ENCODE results near the gene WSCD2.

WSCD2 gene

GRCh38 chr12:108240027-108240785 lies 111.1 kb downstream of the WSCD2 start:
- DNase-seq, result no peak

GRCh38 chr12:108240928-108241327 lies 111.8 kb downstream of the WSCD2 start:
- no peak for DNase-seq

- no peak for DNase-seq
Measured at GRCh38 chr12:108241986-108242703, 113.1 kb downstream of the WSCD2 start.

- DNase-seq, result no peak
Measured at GRCh38 chr12:108247130-108247529, 118.0 kb downstream of the WSCD2 start.

GRCh38 chr12:108248011-108248410 lies 118.9 kb downstream of the WSCD2 start:
- DNase-seq, result no peak

- no peak for DNase-seq
Measured at GRCh38 chr12:108252523-108252922, 123.4 kb downstream of the WSCD2 start.

- no peak for DNase-seq
Measured at GRCh38 chr12:108253540-108253939, 124.5 kb downstream of the WSCD2 start.

- no peak for DNase-seq
Measured at GRCh38 chr12:108254030-108254429, 124.9 kb downstream of the WSCD2 start.

GRCh38 chr12:108254517-108255251 lies 125.6 kb downstream of the WSCD2 start:
- no peak for DNase-seq

- no peak for DNase-seq
Measured at GRCh38 chr12:108255252-108255602, 126.1 kb downstream of the WSCD2 start.

GRCh38 chr12:108257004-108257403 lies 127.9 kb downstream of the WSCD2 start:
- DNase-seq, result no peak

GRCh38 chr12:108257610-108258106 lies 128.6 kb downstream of the WSCD2 start:
- DNase-seq, result no peak

GRCh38 chr12:108260039-108260438 lies 131.0 kb downstream of the WSCD2 start:
- DNase-seq, result no peak

- DNase-seq, result no peak
Measured at GRCh38 chr12:108260969-108261368, 131.9 kb downstream of the WSCD2 start.

- DNase-seq, result no peak
Measured at GRCh38 chr12:108265505-108265904, 136.4 kb downstream of the WSCD2 start.

GRCh38 chr12:108266131-108266530 lies 137.0 kb downstream of the WSCD2 start:
- no peak for DNase-seq

GRCh38 chr12:108267450-108267849 lies 138.4 kb downstream of the WSCD2 start:
- DNase-seq, result no peak

- no peak for DNase-seq
Measured at GRCh38 chr12:108268397-108268796, 139.3 kb downstream of the WSCD2 start.

GRCh38 chr12:108269224-108269623 lies 140.1 kb downstream of the WSCD2 start:
- no peak for DNase-seq

- DNase-seq, result no peak
Measured at GRCh38 chr12:108270035-108270848, 141.2 kb downstream of the WSCD2 start.

GRCh38 chr12:108270849-108271143 lies 141.7 kb downstream of the WSCD2 start:
- no peak for DNase-seq

GRCh38 chr12:108271951-108272872 lies 143.1 kb downstream of the WSCD2 start:
- DNase-seq, result no peak

All from SHP77 treated with DMSO at 0.1 percent for 48 hours (cell line).